ENCODE data around the gene PWP2. TPM values are rescaled to one million over a fixed set of nuclear protein-coding genes. Genes with fewer than 3 reads are reported as not detected.
"Not testable (repeated sequence)": the region's sequence is repeated elsewhere in the genome, so short reads cannot be mapped to it uniquely, and the experiment has no call there.

Gene PWP2
- total and polyA plus RNA-seq, 9 donors, result 1.1 to 13.3 (median 5.5) TPM; not detected in 1

DNA sequence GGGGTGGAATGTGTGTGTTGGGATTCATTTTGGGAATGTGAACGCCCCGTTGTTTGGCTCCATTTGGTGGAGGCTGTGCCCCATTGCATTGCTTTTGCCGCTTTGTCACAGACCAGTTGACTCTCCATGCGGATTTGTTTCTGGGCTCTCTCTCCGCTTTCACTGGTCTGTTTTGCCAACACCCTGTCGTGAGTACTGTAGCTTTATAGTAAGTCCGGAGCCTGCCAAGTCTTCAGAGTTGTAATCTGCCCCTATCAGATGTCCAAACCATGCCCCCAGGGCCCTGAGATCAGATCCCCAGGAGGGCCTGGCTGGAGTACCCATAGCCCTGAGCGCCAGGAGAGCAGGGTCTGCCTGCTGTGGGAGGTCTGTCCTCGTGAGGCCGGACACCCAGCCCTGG, 43.1 kb downstream of the PWP2 start:
- not testable (repeated sequence) for DNase-seq
- no CpG with 5 or more reads among the region's 10 CpGs for WGBS (ENCODE audit: insufficient coverage)

DNA sequence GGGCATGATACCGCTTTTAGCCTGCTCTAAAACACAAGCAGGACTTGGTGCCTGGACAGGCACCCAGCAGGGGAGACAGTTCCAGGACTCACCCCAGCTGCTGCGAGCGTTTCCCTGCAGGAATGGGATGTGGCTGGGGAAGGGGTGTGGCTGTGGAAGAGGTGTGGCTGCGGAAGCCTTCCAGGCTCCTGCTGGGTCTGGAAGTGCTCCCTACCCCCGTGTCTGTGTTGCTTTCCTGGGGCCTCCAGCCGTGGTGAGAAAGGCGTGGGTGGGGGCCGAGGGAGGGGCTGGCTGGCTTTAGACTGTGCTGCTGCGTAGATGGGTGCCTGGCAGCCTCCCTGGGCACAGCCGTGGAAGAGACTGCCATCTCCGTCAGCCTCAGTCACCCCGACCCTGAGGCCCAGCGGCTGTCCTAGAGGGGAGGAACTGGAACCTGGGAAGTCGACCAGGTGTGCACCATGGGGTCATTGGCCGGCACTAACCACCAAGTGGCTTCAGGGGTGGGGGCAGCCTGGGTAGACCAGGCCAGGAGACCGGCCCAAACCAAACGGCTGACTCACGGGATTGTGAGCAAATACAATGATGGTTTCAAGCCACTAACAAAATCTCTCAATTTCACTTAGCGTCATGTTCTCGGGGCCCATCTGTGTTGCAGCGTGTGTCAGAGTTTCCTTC, 46.2 kb downstream of the PWP2 start:
- not testable (repeated sequence) for DNase-seq; H3K36me3 ChIP-seq (ENCODE audit: control insufficient read depth, insufficient read depth, low read length); H3K4me1 ChIP-seq (ENCODE audit: control insufficient read depth, insufficient read depth, low read length); H3K27ac ChIP-seq (ENCODE audit: low read length); H3K27me3 ChIP-seq (ENCODE audit: control insufficient read depth, insufficient read depth, low read length); H3K9me3 ChIP-seq (replicated peaks; ENCODE audit: control insufficient read depth, low read depth, low read length); H3K4me3 ChIP-seq (ENCODE audit: low read length)
- no CpG with 5 or more reads among the region's 21 CpGs for WGBS (ENCODE audit: insufficient coverage)

More for the DNA sequence above, 43.1 kb downstream of the PWP2 start:
- H3K27me3 ChIP-seq (ENCODE audit: control insufficient read depth, insufficient read depth, low read length); H3K9me3 ChIP-seq (replicated peaks; ENCODE audit: control insufficient read depth, low read depth, low read length); H3K36me3 ChIP-seq (ENCODE audit: control insufficient read depth, insufficient read depth, low read length); H3K4me1 ChIP-seq (ENCODE audit: control insufficient read depth, insufficient read depth, low read length); H3K27ac ChIP-seq (ENCODE audit: low read length); H3K4me3 ChIP-seq (ENCODE audit: low read length): not testable (repeated sequence)

DNA sequence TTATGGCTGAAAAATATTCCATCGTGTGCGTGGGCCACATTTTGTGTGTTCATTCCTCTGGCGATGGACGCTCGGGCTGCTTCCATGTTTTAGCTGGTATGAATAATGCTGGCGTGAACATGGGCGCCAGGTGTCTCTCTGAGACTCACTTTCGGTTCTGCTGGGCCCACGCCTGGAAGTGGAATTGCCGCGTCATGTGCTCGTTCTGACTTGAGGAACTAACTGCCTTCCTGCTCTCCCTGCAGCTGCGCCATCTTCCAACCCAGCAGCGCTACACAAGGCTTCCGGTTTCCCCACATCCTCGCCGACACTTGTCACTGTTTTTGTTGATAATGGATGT, 46.7 kb downstream of the PWP2 start:
- not testable (repeated sequence) for H3K36me3 ChIP-seq (ENCODE audit: control insufficient read depth, insufficient read depth, low read length); DNase-seq; H3K9me3 ChIP-seq (replicated peaks; ENCODE audit: control insufficient read depth, low read depth, low read length); H3K4me3 ChIP-seq (ENCODE audit: low read length); H3K27me3 ChIP-seq (ENCODE audit: control insufficient read depth, insufficient read depth, low read length); H3K4me1 ChIP-seq (ENCODE audit: control insufficient read depth, insufficient read depth, low read length); H3K27ac ChIP-seq (ENCODE audit: low read length)
- no CpG with 5 or more reads among the region's 17 CpGs for WGBS (ENCODE audit: insufficient coverage)

DNA sequence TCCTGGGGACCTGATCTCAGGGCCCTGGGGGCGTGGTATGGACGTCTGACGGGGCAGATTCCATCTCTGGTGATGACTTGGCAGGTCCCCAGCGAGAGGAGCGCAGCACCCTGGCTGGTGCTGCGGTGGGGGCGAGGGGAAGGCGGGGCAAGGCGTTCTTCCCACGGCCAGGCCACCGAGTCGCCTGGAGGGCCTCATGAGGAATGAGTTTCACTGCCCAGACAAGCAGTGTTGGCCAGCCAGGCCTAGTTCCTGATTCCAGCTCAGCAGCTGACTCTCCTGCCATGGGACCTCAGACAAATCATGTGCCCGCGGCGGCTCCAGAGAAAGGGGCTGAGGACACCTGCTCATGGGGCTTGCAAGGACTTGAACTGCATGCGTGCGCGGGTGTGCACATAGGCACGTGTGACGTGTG, 47.6 kb downstream of the PWP2 start:
- H3K27ac ChIP-seq (ENCODE audit: low read length); H3K36me3 ChIP-seq (ENCODE audit: control insufficient read depth, insufficient read depth, low read length); H3K9me3 ChIP-seq (replicated peaks; ENCODE audit: control insufficient read depth, low read depth, low read length); H3K27me3 ChIP-seq (ENCODE audit: control insufficient read depth, insufficient read depth, low read length); H3K4me1 ChIP-seq (ENCODE audit: control insufficient read depth, insufficient read depth, low read length); DNase-seq; H3K4me3 ChIP-seq (ENCODE audit: low read length): not testable (repeated sequence)
- no CpG with 5 or more reads among the region's 20 CpGs for WGBS (ENCODE audit: insufficient coverage)

DNA sequence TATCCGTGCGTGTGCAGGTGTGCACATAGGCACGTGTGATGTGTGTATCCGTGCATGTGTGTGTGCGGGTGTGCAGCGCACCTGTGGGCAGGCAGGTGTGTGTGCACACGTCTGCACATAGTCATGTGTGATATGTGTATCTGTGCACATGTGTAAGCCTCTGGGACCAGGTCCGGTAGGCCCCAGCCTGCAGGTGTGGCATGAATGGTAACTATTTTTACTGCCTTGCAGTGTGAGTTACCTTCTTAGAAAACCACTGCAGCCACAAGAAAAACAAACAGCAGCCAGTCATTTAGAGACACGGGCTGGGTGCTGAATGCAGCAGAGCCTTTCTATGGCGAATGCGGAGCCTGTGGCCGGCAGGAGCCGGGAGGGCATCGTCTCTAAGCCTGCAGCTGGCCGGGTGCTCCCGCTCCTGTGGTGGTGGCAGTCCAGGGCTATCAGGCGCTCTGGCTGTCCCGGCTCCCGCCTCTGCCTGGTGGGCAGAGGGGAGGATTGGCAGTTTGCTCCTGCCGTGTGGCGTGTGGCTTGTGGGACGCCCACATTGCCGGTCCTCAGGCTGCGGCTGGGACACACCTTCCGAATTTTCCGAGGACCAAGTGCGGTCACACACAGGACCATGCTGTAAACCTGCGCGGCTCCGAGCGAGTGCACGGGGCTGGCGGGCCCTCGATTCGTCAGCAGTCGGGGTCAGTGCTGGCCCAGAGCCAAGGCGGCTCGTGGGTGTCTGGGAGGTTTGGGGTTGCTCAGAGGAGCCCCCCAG, 48.2 kb downstream of the PWP2 start:
- DNase-seq; H3K4me3 ChIP-seq (ENCODE audit: low read length): not testable (repeated sequence)
- no CpG with 5 or more reads among the region's 38 CpGs for WGBS (ENCODE audit: insufficient coverage)

DNA sequence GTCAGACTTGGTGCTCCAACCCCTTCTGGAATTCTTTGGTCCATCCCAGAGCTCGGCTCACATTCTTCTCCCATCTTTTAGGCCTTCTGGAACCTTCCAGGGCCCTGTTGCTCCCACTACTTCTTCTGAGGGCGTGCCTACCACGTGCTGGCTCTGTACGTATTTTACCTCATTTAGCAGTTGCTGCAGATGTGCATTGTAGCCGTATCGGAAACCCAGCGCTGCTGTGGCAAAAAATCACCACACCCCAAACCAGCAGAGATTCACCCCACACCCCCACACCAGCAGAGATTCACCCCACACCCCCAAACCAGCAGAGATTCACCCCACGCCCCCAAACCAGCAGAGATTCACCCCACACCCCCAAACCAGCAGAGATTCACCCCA, 48.8 kb downstream of the PWP2 start:
- H3K9me3 ChIP-seq (replicated peaks; ENCODE audit: control insufficient read depth, low read depth, low read length); H3K4me3 ChIP-seq (ENCODE audit: low read length); H3K4me1 ChIP-seq (ENCODE audit: control insufficient read depth, insufficient read depth, low read length); H3K36me3 ChIP-seq (ENCODE audit: control insufficient read depth, insufficient read depth, low read length); DNase-seq; H3K27ac ChIP-seq (ENCODE audit: low read length); H3K27me3 ChIP-seq (ENCODE audit: control insufficient read depth, insufficient read depth, low read length): not testable (repeated sequence)
- WGBS (ENCODE audit: insufficient coverage), result no CpG with 5 or more reads among the region's 8 CpGs

More for the DNA sequence above, 48.2 kb downstream of the PWP2 start:
- not testable (repeated sequence) for H3K27ac ChIP-seq (ENCODE audit: low read length); H3K4me1 ChIP-seq (ENCODE audit: control insufficient read depth, insufficient read depth, low read length); H3K27me3 ChIP-seq (ENCODE audit: control insufficient read depth, insufficient read depth, low read length); H3K9me3 ChIP-seq (replicated peaks; ENCODE audit: control insufficient read depth, low read depth, low read length); H3K36me3 ChIP-seq (ENCODE audit: control insufficient read depth, insufficient read depth, low read length)

DNA sequence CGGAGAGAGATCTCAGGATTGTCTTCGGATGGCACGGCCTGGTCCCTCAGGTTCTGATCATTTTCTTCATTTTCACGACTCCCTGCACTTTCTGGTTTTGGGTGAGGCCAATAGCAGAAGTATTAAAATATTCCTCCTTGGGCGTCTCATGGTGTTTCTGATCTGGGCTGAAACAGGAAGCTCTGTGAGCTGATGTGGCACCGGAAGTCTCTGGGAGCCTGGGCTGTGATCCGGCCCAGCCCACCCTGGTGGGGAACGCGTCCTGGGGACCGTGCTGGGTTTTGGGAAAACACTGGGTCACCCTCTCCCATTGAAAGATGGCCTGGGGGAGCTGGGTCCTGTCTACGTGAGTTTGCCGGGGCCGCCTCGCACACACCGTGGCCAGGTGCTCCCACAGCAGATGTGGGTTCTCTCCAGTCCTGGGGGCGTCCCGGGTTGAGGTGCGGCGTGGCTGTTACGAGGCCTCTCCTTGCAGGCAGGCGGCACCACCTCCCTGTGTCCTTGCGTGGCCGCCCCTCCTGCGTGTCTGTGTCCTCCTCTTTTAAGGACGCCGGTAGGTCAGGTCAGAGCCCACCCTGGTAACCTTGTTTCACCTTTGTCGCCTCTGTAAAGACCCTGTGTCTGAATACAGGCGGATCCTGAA, 50.4 kb downstream of the PWP2 start:
- not testable (repeated sequence) for H3K36me3 ChIP-seq (ENCODE audit: control insufficient read depth, insufficient read depth, low read length); H3K4me1 ChIP-seq (ENCODE audit: control insufficient read depth, insufficient read depth, low read length); DNase-seq; H3K4me3 ChIP-seq (ENCODE audit: low read length); H3K27me3 ChIP-seq (ENCODE audit: control insufficient read depth, insufficient read depth, low read length); H3K27ac ChIP-seq (ENCODE audit: low read length); H3K9me3 ChIP-seq (replicated peaks; ENCODE audit: control insufficient read depth, low read depth, low read length)
- no CpG with 5 or more reads among the region's 28 CpGs for WGBS (ENCODE audit: insufficient coverage)

DNA sequence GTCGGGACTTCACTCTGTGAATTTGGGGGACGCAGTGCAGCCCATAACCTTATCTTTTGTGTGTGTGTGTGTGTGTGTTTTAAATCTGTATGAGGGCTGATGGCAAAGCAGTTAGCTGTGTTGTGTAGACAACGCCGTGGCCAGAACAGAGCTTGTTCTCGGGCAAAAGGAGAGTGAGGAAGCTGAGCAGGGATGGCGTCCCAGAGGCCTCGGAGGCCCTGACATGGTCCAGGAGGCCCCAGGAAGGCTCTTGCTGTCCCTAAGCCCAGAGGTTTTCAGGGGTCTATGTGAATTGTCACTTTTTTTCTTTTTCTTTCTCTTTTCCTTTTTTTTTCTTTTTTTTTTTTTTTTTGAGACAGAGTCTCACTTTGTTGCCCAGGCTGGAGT, 50.9 kb downstream of the PWP2 start:
- not testable (repeated sequence) for H3K27ac ChIP-seq (ENCODE audit: low read length); DNase-seq; H3K4me1 ChIP-seq (ENCODE audit: control insufficient read depth, insufficient read depth, low read length); H3K9me3 ChIP-seq (replicated peaks; ENCODE audit: control insufficient read depth, low read depth, low read length); H3K36me3 ChIP-seq (ENCODE audit: control insufficient read depth, insufficient read depth, low read length); H3K4me3 ChIP-seq (ENCODE audit: low read length); H3K27me3 ChIP-seq (ENCODE audit: control insufficient read depth, insufficient read depth, low read length)
- no CpG with 5 or more reads among the region's 7 CpGs for WGBS (ENCODE audit: insufficient coverage)

DNA sequence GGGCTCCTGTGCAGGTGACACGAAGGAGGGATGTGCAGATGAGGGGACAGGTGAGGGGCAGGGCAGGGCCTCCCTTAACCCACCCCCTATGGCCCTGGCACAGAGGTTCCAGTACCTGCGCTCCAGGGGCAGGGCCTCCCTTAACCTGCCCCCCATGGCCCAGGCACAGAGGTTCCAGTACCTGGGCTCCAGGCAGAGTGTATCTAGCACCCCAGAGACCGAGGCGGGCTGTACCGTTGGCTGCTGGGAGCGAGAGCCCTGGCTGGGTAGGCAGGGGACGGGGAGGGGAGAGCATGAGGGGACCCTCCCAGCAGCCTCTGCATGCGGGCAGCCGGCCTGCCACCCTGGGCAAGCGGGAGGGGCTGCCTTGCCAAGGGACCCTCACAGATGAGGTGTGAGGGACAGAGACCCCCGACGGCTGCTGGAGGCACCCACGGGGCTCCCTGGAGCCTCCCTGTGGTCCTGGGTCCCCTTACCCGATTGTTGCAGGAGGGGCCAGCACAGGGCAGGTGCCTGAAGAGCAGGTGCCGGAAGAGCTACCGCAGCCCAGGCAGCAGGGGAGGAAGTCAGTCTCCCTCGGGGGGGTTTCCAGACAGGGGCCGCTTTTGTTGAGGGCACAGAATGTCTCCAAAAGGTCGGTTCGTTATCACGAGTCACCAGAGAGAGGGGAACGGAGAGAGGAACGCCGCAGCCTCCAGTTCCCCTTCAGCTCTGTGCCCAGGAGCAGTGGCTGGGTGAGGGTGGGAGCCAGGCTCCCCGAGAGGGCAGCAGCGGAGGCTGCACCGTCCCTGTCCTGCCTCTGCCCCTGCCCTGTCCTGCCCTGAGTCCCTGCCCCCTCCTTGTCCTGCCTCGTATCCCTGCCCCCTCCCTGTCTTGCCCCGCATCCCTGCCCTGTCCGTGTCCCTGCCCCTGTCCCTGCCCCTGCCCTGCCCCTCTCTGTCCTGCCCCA, 52.4 kb downstream of the PWP2 start:
- not testable (repeated sequence) for H3K4me1 ChIP-seq (ENCODE audit: control insufficient read depth, insufficient read depth, low read length); H3K27ac ChIP-seq (ENCODE audit: low read length); DNase-seq; H3K4me3 ChIP-seq (ENCODE audit: low read length); H3K27me3 ChIP-seq (ENCODE audit: control insufficient read depth, insufficient read depth, low read length); H3K9me3 ChIP-seq (replicated peaks; ENCODE audit: control insufficient read depth, low read depth, low read length); H3K36me3 ChIP-seq (ENCODE audit: control insufficient read depth, insufficient read depth, low read length)
- WGBS (ENCODE audit: insufficient coverage), result no CpG with 5 or more reads among the region's 30 CpGs

DNA sequence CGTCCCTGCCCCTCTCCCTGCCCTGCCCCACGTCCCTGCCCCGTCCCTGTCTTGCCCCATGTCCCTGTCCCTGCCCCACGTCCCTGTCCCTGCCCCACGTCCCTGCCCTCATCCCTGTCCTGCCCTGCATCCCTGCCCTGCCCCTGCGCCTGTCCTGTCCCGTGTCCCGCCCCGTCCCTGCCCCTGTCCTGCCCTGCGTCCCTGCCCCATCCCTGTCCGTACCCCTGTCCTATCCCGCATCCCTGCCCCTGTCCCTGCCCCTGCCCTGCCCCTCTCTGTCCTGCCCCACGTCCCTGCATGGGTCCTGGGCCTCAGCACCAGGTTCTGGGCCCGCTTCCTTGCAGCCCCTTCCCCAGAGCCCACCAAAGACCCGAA, 53.1 kb downstream of the PWP2 start:
- H3K27ac ChIP-seq (ENCODE audit: low read length); H3K4me3 ChIP-seq (ENCODE audit: low read length); H3K36me3 ChIP-seq (ENCODE audit: control insufficient read depth, insufficient read depth, low read length); H3K4me1 ChIP-seq (ENCODE audit: control insufficient read depth, insufficient read depth, low read length); H3K27me3 ChIP-seq (ENCODE audit: control insufficient read depth, insufficient read depth, low read length); DNase-seq; H3K9me3 ChIP-seq (replicated peaks; ENCODE audit: control insufficient read depth, low read depth, low read length): not testable (repeated sequence)
- WGBS (ENCODE audit: insufficient coverage), result no CpG with 5 or more reads among the region's 15 CpGs

All from muscle of leg (tissue), 11 donors.